H1 (cell line): ENCODE data around the gene RGS6. TPM values are rescaled to one million over a fixed set of nuclear protein-coding genes. Genes with fewer than 3 reads are reported as not detected.

Experiments used
- CTCF ChIA-PET: fragments of 300-600 bp; sonication (Branson Sonifier 250); formaldehyde crosslinking; loops from one replicate; lab custom pipeline; 2021; ENCODE audit not compliant: partially characterized antibody; lab: Charles Lee
- POLR2A ChIA-PET: fragments of 300-600 bp; sonication (Branson Sonifier 250); formaldehyde crosslinking; loops from one replicate; lab custom pipeline; 2021; ENCODE audit warnings: inconsistent platforms; ENCODE audit not compliant: partially characterized antibody; lab: Charles Lee
- DNase-seq, 2 experiments: peaks; one replicate each; pipeline versions ENCODE4 v3.0.0 to v3.0.0-alpha.2; 2010 to 2022; ENCODE audit warnings: low spot score in 2 of 2, low read depth in 1 of 2, mixed read lengths in 1 of 2
- FAIRE-seq: peaks from 2 replicates; lab custom pipeline; 2011; peaks lifted over from hg19 to GRCh38; lab: Jason Lieb, UNC
- H2AFZ ChIP-seq: 2 replicates; pipeline ENCODE4 v1.8.1; 2012; ENCODE audit warnings: low read length, inconsistent platforms
- H2AK5ac ChIP-seq: 2 replicates; pipeline ENCODE4 v1.6.1; 2013; ENCODE audit warnings: low read depth, low read length
- H2BK120ac ChIP-seq: replicated peaks from 2 replicates; pipeline ENCODE3; 2013; ENCODE audit warnings: low read depth, low read length, inconsistent platforms
- H2BK12ac ChIP-seq: 2 replicates; pipeline ENCODE4 v1.6.1; 2013; ENCODE audit warnings: low read depth, low read length
- H2BK15ac ChIP-seq: 2 replicates; pipeline ENCODE4 v1.6.1; 2013; ENCODE audit warnings: low read length
- H2BK20ac ChIP-seq: 2 replicates; pipeline ENCODE4 v1.6.1; 2013; ENCODE audit warnings: low read length
- H2BK5ac ChIP-seq: 2 replicates; pipeline ENCODE4 v1.6.1; 2013; ENCODE audit warnings: low read depth, low read length
- H3K14ac ChIP-seq: 2 replicates; pipeline ENCODE4 v1.6.1; 2013; ENCODE audit warnings: inconsistent platforms; ENCODE audit not compliant: insufficient read length
- H3K18ac ChIP-seq: 2 replicates; pipeline ENCODE4 v1.6.1; 2013; ENCODE audit warnings: low read length; ENCODE audit errors: extremely low read depth
- H3K23ac ChIP-seq: 2 replicates; pipeline ENCODE4 v1.6.1; 2013; ENCODE audit warnings: inconsistent platforms; ENCODE audit not compliant: insufficient read length
- H3K23me2 ChIP-seq: 2 replicates; pipeline ENCODE4 v1.6.1; 2013; ENCODE audit warnings: low read depth, low read length
- H3K27ac ChIP-seq: 2 replicates; pipeline ENCODE4 v1.6.1; 2011; ENCODE audit warnings: low read depth, low read length, inconsistent platforms
- H3K27me3 ChIP-seq, 4 experiments: replicated peaks in 1 of 4; 1 replicate in 1 of 4; 2 replicates in 3 of 4; pipeline versions ENCODE4 v1.6.1 to v1.8.1; 2011 to 2013; ENCODE audit warnings: low read length in 3 of 4, mild to moderate bottlenecking in 3 of 4, inconsistent platforms in 2 of 4, mixed read lengths in 2 of 4, moderate library complexity in 1 of 4; ENCODE audit not compliant: control insufficient read depth in 3 of 4, insufficient read depth in 3 of 4; ENCODE audit errors: extremely low read depth in 1 of 4
- H3K36me3 ChIP-seq, 4 experiments: 2 replicates each; pipeline versions ENCODE4 v1.6.1 to v1.8.1; 2011 to 2013; ENCODE audit warnings: mild to moderate bottlenecking in 4 of 4, low read length in 3 of 4, moderate library complexity in 2 of 4, control low read depth in 1 of 4, inconsistent platforms in 1 of 4; ENCODE audit not compliant: insufficient read depth in 4 of 4, control insufficient read depth in 2 of 4
- H3K4ac ChIP-seq: replicated peaks from 2 replicates; pipeline ENCODE3; 2013; ENCODE audit warnings: low read length, low read depth, mixed read lengths, inconsistent platforms; ENCODE audit not compliant: insufficient read length
- H3K4me1 ChIP-seq, 4 experiments: replicated peaks in 1 of 4; 1 replicate in 1 of 4; 2 replicates in 3 of 4; pipeline versions ENCODE4 v1.6.1 to v1.8.1; 2011 to 2013; ENCODE audit warnings: low read length in 3 of 4, inconsistent platforms in 2 of 4, mixed read lengths in 1 of 4; ENCODE audit not compliant: insufficient read depth in 4 of 4, control insufficient read depth in 3 of 4
- H3K4me2 ChIP-seq, 2 experiments: 2 replicates each; pipeline versions ENCODE4 v1.6.1 to v1.8.1; 2011 to 2013; ENCODE audit warnings: low read depth in 2 of 2, low read length in 2 of 2, control low read depth in 1 of 2, inconsistent platforms in 1 of 2, mild to moderate bottlenecking in 1 of 2; ENCODE audit not compliant: insufficient read depth in 1 of 2
- H3K4me3 ChIP-seq, 4 experiments: fragments of 200-600, 300-600 bp in 1 of 4; sonication (generic), shearing (Covaris generic), sonication (Bioruptor Twin) in 1 of 4; 2 replicates each; pipeline versions ENCODE4 v1.5.1 to v1.8.1; 2011 to 2016; ENCODE audit warnings: low read length in 4 of 4, low read depth in 3 of 4, control low read depth in 2 of 4, inconsistent platforms in 2 of 4, mild to moderate bottlenecking in 2 of 4, mixed read lengths in 1 of 4, moderate library complexity in 1 of 4; ENCODE audit not compliant: insufficient read depth in 2 of 4; ENCODE audit errors: extremely low read depth in 1 of 4
- H3K56ac ChIP-seq: replicated peaks from 2 replicates; pipeline ENCODE3; 2013; ENCODE audit warnings: low read depth, mild to moderate bottlenecking, mixed read lengths, low read length, inconsistent platforms; ENCODE audit not compliant: insufficient read length
- H3K79me1 ChIP-seq: 2 replicates; pipeline ENCODE4 v1.6.1; 2013; ENCODE audit warnings: low read depth, low read length, control low read depth
- H3K79me2 ChIP-seq, 2 experiments: 2 replicates each; pipeline versions ENCODE4 v1.6.1 to v1.8.1; 2012 to 2013; ENCODE audit warnings: low read length in 2 of 2, mild to moderate bottlenecking in 2 of 2, inconsistent platforms in 1 of 2; ENCODE audit not compliant: insufficient read depth in 2 of 2, control insufficient read depth in 1 of 2
- H3K9ac ChIP-seq, 4 experiments: replicated peaks in 1 of 4; 1 replicate in 1 of 4; 2 replicates in 3 of 4; pipeline versions ENCODE4 v1.6.1 to v1.8.1; 2011 to 2013; ENCODE audit warnings: low read depth in 3 of 4, low read length in 3 of 4, control low read depth in 2 of 4, mild to moderate bottlenecking in 2 of 4, moderate library complexity in 2 of 4, inconsistent platforms in 1 of 4; ENCODE audit errors: extremely low read depth in 1 of 4
- H3K9me3 ChIP-seq, 2 experiments: 2 replicates each; pipeline versions ENCODE4 v1.6.1 to v1.8.1; 2012 to 2013; ENCODE audit warnings: mild to moderate bottlenecking in 2 of 2, moderate library complexity in 2 of 2, control low read depth in 1 of 2, inconsistent platforms in 1 of 2, low read depth in 1 of 2, low read length in 1 of 2, mixed read lengths in 1 of 2; ENCODE audit not compliant: insufficient read depth in 2 of 2
- H4K20me1 ChIP-seq, 2 experiments: replicated peaks in 1 of 2; 2 replicates each; pipeline versions ENCODE3 to v1.8.1; 2011 to 2013; ENCODE audit warnings: inconsistent platforms in 2 of 2, low read length in 2 of 2, mild to moderate bottlenecking in 1 of 2; ENCODE audit not compliant: insufficient read depth in 2 of 2, control insufficient read depth in 1 of 2
- H4K5ac ChIP-seq: 2 replicates; pipeline ENCODE4 v1.6.1; 2013; ENCODE audit warnings: low read length, low read depth, mixed read lengths, inconsistent platforms; ENCODE audit not compliant: insufficient read length
- H4K8ac ChIP-seq: 2 replicates; pipeline ENCODE4 v1.8.0; 2013; ENCODE audit warnings: mild to moderate bottlenecking, moderate library complexity, low read length, inconsistent platforms; ENCODE audit not compliant: insufficient read depth; ENCODE audit errors: extremely low read depth
- H4K91ac ChIP-seq: replicated peaks from 2 replicates; pipeline ENCODE3; 2013; ENCODE audit warnings: low read length, mixed read lengths, inconsistent platforms; ENCODE audit not compliant: insufficient read length
- RNF2 ChIP-seq: fragments of 200-900, 300-1000 bp; sonication (generic); IDR thresholded peaks from 2 replicates; pipeline ENCODE4 v1.7.1; 2016; ENCODE audit warnings: borderline replicate concordance, low read depth, mild to moderate bottlenecking, antibody characterized with exemption, low read length; ENCODE audit not compliant: poor library complexity, severe bottlenecking; ENCODE audit errors: missing control alignments
- SIRT6 ChIP-seq: IDR thresholded peaks from one replicate; pipeline ENCODE4 v1.7.1; 2012; ENCODE audit warnings: low read length, inconsistent platforms
- SP2 ChIP-seq: IDR thresholded peaks from 2 replicates; pipeline ENCODE4 v1.6.1; 2012; ENCODE audit warnings: mild to moderate bottlenecking, low read length, inconsistent platforms
- WGBS, 2 experiments: shearing (Covaris generic) in 1 of 2; methylation state at CpG; one replicate each; pipeline versions ENCODE4 v1.1.6 to v1.1.7; 2013 to 2015; ENCODE audit warnings: low lambda C conversion rate in 2 of 2, mixed read lengths in 2 of 2, inconsistent platforms in 1 of 2, low coverage in 1 of 2, missing lambda C conversion rate in 1 of 2; ENCODE audit not compliant: insufficient replicate concordance in 2 of 2, insufficient coverage in 1 of 2, insufficient read length in 1 of 2; ENCODE audit errors: extremely low coverage in 1 of 2, missing lambda C conversion rate in 1 of 2; 5-methylcytosine and 5-hydroxymethylcytosine counted together
- polyA plus RNA-seq, 7 experiments: library from polyadenylated mRNA; depleted of rRNA in 3 of 7; stranded (reverse) in 5 of 7; unstranded in 2 of 7; fragments of >200 nt in 5 of 7; fragments of 200-250 nt in 2 of 7; gene quantifications; 1 replicate in 5 of 7; 2 replicates in 1 of 7; 4 replicates in 1 of 7; pipeline versions ENCODE4 v1.2.1 to v1.2.3, GENCODE V29; 2011 to 2013; ENCODE audit warnings: missing spikeins in 2 of 7, mixed read lengths in 2 of 7
- total RNA-seq: library from RNA; stranded (reverse); fragmentation: NEBNext Ultra II Directional; extraction: Animal tissue kit (Norgen Biotek cat#: 25700); gene quantifications from 2 replicates; pipeline ENCODE4 v1.2.1, GENCODE V29; 2021

Gene RGS6
- total and polyA plus RNA-seq, 2 of the 8 experiments (the other 6 are each of a cell fraction or from before 2014, with no cell fraction given) = 0.26 to 1.1 TPM

DNA sequence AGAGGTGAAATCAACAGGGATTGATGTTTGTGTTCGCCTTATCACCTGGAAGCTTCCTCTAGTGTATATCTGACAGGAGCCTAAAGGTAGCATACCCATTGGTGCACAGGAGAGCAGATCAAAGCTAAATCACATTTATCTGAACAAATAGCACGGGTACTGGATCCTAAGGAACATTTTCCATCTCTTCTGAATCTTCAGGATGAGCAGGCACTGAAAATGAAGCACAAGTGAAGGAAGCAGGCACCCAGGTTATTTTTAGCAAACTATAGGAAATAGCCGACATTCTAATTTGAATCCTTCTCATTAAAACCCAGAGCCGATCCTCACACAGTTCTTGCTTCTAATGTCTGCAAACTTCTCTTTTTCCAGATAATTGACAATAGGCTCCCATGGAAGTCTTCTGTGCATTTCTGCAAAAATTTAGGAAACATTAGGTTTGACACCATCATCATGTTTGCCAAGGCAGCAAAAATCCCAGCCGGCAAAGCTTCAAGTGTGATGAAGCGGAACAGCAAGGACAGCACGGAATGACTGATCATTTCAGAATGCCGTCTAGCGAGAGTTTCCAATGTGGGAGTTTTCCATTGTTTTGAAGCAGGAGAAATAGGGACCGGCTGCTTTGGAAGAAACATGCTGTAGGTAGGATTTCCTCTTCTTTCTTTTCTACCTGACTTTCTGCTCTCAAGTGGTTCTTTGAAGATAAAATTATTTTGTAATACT, 24.3 kb upstream of the RGS6 start:
- ChIA-PET POLR2A (no interaction called here), CTCF (interaction anchor here (0.9 to 1.2 kb wide), 2 partner anchors 10 to 12 kb away, joined by 4 to 5 read pairs; no protein-coding TSS in a partner anchor)
- H4K5ac ChIP-seq = no peak overlapping the region
- H3K4ac ChIP-seq = no peak overlapping the region
- no peak overlapping the region for H2BK120ac ChIP-seq
- H4K91ac ChIP-seq = no peak overlapping the region
- no peak overlapping the region for H3K14ac ChIP-seq
- H3K4me1 ChIP-seq = no peaks in the 10 kb centered on the region
- WGBS, 2 experiments = 86% methylated on average over 10 of the region's 10 CpGs; no CpG with 5 or more reads in 1 of the 2 experiments
- H2BK15ac ChIP-seq = no peak overlapping the region
- no peak overlapping the region for H2AFZ ChIP-seq
- no peaks in the 10 kb centered on the region for H3K9me3 ChIP-seq
- H3K79me1 ChIP-seq = no peaks in the 10 kb centered on the region
- peaks cover 2% of the 10 kb centered on the region; the same call in 1 of the 2 replicates for H3K23me2 ChIP-seq
- no peak overlapping the region for H3K23ac ChIP-seq
- H3K27me3 ChIP-seq = no peaks in the 10 kb centered on the region
- no peak overlapping the region for H2AK5ac ChIP-seq
- H3K56ac ChIP-seq = no peak overlapping the region
- no peak overlapping the region for H2BK5ac ChIP-seq
- no peak overlapping the region for H3K4me2 ChIP-seq
- no peak overlapping the region for H3K4me3 ChIP-seq
- H3K36me3 ChIP-seq = no peaks in the 10 kb centered on the region
- TF ChIP-seq RNF2 = no peak
- TF ChIP-seq SIRT6 = no peak
- TF ChIP-seq SP2 = no peak
- H2BK20ac ChIP-seq = no peak overlapping the region
- no peak overlapping the region for H3K9ac ChIP-seq
- H4K20me1 ChIP-seq = no peaks in the 10 kb centered on the region
- no peak overlapping the region for H3K18ac ChIP-seq
- FAIRE-seq (no peak), DNase-seq (no peak)
- H4K8ac ChIP-seq = no peak overlapping the region
- no peak overlapping the region for H2BK12ac ChIP-seq
- H3K27ac ChIP-seq = no peak overlapping the region
- H3K79me2 ChIP-seq = no peaks in the 10 kb centered on the region
